Measurements from ENCODE around the gene LASP1. TPM values are rescaled to one million over a fixed set of nuclear protein-coding genes. Genes with fewer than 3 reads are reported as not detected.

Gene LASP1
- total RNA-seq, 1 experiment from 2014 or later = 78.3 TPM

DNA sequence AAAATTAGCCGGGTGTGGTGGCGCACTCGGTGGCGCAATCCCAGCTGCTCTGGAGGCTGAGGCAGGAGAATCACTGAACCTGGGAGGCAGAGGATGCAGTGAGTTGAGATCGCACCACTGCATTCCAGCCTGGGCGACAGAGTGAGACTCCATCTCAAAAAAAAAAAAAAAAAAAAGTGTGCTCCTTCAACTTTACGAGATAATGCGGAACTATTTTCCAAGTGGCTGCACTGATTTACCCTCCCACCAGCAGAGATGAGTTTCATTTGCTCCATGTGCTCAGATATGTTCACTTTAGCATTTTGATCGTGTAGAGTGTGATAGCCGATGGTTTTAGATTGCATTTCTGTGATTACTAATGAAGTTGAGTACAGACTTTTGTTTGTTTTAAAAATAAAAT, 35.5 kb downstream of the LASP1 start:
- TF ChIP-seq EZH2 (IDR thresholded peaks at IDR 0.05; ENCODE audit: borderline replicate concordance, low read depth, low read length, poor library complexity, severe bottlenecking) = no peak
- TF ChIP-seq, protein P1, sequence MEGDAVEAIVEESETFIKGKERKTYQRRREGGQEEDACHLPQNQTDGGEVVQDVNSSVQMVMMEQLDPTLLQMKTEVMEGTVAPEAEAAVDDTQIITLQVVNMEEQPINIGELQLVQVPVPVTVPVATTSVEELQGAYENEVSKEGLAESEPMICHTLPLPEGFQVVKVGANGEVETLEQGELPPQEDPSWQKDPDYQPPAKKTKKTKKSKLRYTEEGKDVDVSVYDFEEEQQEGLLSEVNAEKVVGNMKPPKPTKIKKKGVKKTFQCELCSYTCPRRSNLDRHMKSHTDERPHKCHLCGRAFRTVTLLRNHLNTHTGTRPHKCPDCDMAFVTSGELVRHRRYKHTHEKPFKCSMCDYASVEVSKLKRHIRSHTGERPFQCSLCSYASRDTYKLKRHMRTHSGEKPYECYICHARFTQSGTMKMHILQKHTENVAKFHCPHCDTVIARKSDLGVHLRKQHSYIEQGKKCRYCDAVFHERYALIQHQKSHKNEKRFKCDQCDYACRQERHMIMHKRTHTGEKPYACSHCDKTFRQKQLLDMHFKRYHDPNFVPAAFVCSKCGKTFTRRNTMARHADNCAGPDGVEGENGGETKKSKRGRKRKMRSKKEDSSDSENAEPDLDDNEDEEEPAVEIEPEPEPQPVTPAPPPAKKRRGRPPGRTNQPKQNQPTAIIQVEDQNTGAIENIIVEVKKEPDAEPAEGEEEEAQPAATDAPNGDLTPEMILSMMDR (conservative IDR thresholded peaks at IDR 0.05; ENCODE audit: low read depth, low read length) = no peak
- H3K4me1 ChIP-seq (ENCODE audit: insufficient read depth, low read length, poor library complexity, severe bottlenecking) = no peaks in the 10 kb centered on the region
- intact Hi-C loops (cut with micrococcal nuclease; ENCODE audit: unreplicated experiment) = no loop called here
- no peak for DNase-seq (ENCODE audit: low spot score)
- POLR2A ChIA-PET (ENCODE audit: low non-redundant PET) = no interaction called here
- CTCF ChIA-PET = no interaction called here
- BruUV-seq (replicated peaks) = no TSS peak
- H3K36me3 ChIP-seq (ENCODE audit: insufficient read depth, low read length, poor library complexity, severe bottlenecking) = no peaks in the 10 kb centered on the region
- no peak overlapping the region for H3K4me3 ChIP-seq (ENCODE audit: low read depth, low read length, poor library complexity, severe bottlenecking)
- no peak overlapping the region for H3K27ac ChIP-seq (ENCODE audit: low read depth, low read length, poor library complexity, severe bottlenecking)
- no peaks in the 10 kb centered on the region for H3K9me3 ChIP-seq (ENCODE audit: low read depth, low read length, poor library complexity, severe bottlenecking)
- H3K27me3 ChIP-seq (replicated peaks; ENCODE audit: insufficient read depth, low read depth, low read length, poor library complexity) = no peaks in the 10 kb centered on the region

DNA sequence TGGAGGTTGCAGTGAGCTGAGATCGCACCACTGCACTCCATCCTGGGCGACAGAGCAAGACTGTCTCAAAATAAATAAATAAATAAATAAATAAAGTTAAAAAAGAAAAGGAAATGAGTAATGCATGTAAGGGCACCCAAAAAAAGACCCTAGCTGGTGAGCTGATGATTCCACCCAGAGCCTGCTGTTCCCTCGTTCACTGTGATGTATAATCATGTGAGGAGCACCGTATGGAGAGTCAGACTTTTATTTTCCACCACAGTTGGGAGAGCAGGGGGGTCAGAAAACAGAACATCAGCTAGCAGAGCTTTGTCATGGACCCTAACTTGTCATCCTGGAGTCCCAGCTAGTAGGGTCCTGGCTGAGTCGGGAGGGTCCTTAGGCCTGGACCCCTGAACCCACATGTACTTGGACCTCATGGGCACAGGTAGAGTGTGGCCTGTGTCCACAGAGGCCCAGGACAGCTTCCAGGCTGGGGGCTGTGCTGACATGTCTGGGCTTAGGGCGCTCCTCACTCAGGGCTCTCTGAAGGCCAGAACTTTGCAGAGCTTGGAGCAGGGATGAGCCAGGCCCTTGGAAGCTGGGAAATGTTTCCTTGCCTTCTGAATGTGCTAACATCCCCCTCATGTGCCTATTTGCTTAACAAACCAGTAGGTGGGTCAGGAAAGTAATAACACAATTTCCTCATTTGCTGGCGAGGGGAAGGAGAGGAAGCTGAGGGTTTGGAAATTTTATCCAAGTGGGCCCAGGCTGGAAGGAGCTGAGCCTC, 36.8 kb downstream of the LASP1 start:
- ChIA-PET CTCF (interaction anchor here (0.6 kb wide), 1 partner anchor 15 kb away, joined by 5 read pairs; no protein-coding TSS in a partner anchor), POLR2A (ENCODE audit: low non-redundant PET) (no interaction called here)
- no peak for DNase-seq (ENCODE audit: low spot score)
- H3K4me1 ChIP-seq (ENCODE audit: insufficient read depth, low read length, poor library complexity, severe bottlenecking) = no peaks in the 10 kb centered on the region
- H3K4me3 ChIP-seq (ENCODE audit: low read depth, low read length, poor library complexity, severe bottlenecking) = no peak overlapping the region
- H3K27ac ChIP-seq (ENCODE audit: low read depth, low read length, poor library complexity, severe bottlenecking) = no peak overlapping the region
- TF ChIP-seq, protein P1 (conservative IDR thresholded peaks at IDR 0.05; ENCODE audit: low read depth, low read length) = no peak
- TF ChIP-seq EZH2 (IDR thresholded peaks at IDR 0.05; ENCODE audit: borderline replicate concordance, low read depth, low read length, poor library complexity, severe bottlenecking) = no peak
- intact Hi-C loops (cut with micrococcal nuclease; ENCODE audit: unreplicated experiment) = no loop called here
- BruUV-seq (replicated peaks) = no TSS peak
- no peaks in the 10 kb centered on the region for H3K27me3 ChIP-seq (replicated peaks; ENCODE audit: insufficient read depth, low read depth, low read length, poor library complexity)
- H3K9me3 ChIP-seq (ENCODE audit: low read depth, low read length, poor library complexity, severe bottlenecking) = no peaks in the 10 kb centered on the region
- no peaks in the 10 kb centered on the region for H3K36me3 ChIP-seq (ENCODE audit: insufficient read depth, low read length, poor library complexity, severe bottlenecking)

DNA sequence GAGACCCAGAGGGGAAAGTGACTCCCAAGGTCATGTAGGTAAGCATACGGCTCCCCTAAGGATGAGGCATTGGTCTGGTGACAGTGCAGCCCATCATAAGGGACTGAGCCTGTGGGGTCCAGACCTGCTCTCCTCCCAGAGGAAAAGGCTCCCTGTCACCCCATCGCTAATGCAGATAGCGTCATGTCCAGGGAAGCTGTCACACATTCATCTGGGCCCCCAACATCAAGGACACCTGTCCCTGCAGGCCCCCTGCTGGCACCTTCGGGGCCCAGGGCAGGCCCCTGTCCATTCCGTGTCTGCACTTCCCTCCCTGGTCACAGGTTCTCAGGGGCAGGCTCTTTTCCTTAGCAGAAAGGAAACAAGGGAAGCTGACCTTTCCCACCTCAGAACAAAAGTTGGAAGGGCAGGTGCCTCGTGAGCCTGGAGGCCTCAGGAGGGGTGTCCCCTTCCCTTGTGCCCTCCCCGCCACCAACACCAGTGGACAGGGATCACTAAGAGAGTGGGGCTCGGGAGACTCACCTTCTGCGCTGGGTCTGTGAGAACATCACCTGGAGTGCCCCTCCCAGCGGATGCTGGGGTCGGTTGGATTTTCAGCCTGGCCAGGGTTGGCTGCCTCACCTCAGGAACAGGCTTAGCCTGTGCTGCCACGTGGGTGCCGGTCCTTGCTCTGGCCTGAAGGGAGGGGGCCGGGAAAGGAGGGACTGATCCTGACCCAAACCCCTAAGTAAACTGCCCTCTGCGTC, 38.2 kb downstream of the LASP1 start:
- TF ChIP-seq EZH2 (IDR thresholded peaks at IDR 0.05; ENCODE audit: borderline replicate concordance, low read depth, low read length, poor library complexity, severe bottlenecking) = no peak
- TF ChIP-seq, protein P1 (conservative IDR thresholded peaks at IDR 0.05; ENCODE audit: low read depth, low read length) = no peak
- Histone ChIP-seq H3K27me3 (replicated peaks; ENCODE audit: insufficient read depth, low read depth, low read length, poor library complexity) (no peaks in the 10 kb centered on the region), H3K36me3 (ENCODE audit: insufficient read depth, low read length, poor library complexity, severe bottlenecking) (no peaks in the 10 kb centered on the region), H3K27ac (ENCODE audit: low read depth, low read length, poor library complexity, severe bottlenecking) (no peak overlapping the region), H3K4me3 (ENCODE audit: low read depth, low read length, poor library complexity, severe bottlenecking) (no peak overlapping the region), H3K4me1 (ENCODE audit: insufficient read depth, low read length, poor library complexity, severe bottlenecking) (no peaks in the 10 kb centered on the region), H3K9me3 (ENCODE audit: low read depth, low read length, poor library complexity, severe bottlenecking) (no peaks in the 10 kb centered on the region)
- intact Hi-C loops (cut with micrococcal nuclease; ENCODE audit: unreplicated experiment) = no loop called here
- no peak for DNase-seq (ENCODE audit: low spot score)
- ChIA-PET POLR2A (ENCODE audit: low non-redundant PET) (no interaction called here), CTCF (no interaction called here)
- BruUV-seq (replicated peaks) = no TSS peak
